Ecto neural progenitor cell (in vitro differentiated cells): ENCODE data around the gene CDK8.

ENCODE experiments used
- DNase-seq: peaks from one replicate; pipeline ENCODE4 v3.0.0-alpha.2; 2018; ENCODE audit warnings: low spot score

Gene CDK8

DNA sequence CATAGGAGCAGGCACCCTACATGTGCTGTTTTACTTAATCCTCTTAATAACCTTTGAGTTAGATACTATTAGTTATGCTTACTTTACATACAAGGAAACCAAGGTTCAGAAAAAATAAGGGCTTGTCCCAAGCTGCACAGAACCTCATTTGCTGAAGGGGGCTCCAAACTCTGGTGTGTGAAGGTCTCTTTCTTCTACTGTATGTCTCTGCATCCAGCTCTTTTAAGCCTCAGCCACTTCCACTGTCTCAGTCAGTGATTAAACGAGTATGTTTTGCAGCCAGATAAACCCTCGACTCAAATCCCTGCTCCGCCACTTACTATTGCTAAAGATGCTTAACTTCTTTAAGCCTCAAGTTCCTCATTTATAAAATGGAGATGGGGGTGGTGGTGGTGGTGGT lies 191.2 kb downstream of the CDK8 start:
- no peak for DNase-seq

DNA sequence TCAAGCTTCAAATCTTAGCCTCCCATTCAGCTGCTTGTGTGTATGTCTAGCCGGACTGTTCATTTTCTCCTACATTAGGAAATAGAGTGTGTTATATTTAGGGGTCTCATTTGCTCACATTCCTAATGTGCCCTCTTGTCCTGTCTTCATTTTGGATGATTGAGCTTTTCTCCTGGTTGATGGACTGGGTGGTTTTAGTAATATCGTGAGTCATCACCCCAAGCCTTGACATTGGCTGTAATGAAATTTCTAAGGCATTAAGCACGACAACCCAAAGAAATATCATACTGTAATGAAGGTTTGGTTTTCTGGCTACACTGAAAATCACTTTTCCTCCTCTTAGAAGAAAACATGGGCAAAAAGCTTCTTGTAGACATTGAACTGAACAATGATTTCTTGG lies 192.8 kb downstream of the CDK8 start:
- no peak for DNase-seq

DNA sequence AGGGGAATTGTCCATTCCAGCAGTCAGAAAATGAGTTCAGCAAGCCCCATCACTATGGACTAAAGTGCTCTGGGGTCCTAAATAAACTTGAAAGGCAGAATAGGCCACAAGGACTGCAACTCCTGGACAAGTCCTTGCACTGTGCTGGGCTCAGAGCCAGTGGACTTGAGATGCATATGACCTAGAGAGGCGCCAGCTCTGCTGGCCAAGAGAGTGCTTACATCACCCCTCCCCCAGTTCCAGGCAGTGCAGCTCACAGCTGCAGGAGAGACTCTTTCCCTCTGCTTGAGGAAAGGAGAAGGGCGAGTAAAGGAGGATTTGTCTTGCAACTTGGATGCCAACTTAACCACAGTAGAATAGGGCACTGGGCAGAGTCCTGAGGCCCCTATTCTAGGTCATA lies 194.1 kb downstream of the CDK8 start:
- DNase-seq = no peak

DNA sequence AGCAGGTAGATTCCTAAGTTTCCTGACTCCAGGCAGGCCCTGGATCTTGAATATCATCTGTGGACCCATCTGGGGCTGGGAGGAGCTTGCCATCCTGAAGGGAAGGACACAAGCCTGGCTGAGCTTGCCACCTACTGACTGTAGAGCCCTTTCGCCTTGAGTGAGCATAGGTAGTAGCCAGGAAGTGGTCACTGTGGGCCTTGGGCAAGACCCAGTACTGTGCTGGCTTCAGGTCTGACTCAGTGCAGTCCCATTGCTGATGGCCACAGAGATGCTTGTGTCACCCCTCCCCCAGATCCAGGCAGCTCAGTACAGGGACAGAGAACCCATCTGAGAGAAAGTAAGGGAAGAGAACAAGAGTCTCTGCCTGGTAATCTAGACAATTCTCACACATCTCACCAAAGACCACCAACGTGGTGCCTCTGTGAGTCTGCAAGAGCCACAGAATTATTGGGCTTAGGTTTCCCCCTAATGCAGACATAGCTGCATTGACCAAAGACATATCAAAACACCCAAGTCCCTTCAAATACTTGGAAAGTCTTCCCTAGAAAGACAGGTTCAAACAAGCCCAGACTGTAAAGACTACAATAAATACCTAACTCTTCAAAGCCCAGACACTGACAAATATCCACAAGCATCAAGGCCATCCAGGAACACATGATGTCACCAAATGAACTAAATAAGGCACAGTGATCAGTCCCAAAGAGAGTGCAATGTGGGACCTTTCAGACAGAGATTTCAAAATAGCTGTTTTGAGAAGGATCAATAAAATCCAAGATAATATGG lies 195.3 kb downstream of the CDK8 start:
- DNase-seq = no peak
